B cell (primary cell): ENCODE data around the gene STMN1. TPM values are rescaled to one million over a fixed set of nuclear protein-coding genes. Genes with fewer than 3 reads are reported as not detected.

Experiments
- ATAC-seq: fragments of 200-7000 bp; cut with Tn5 transposase; one replicate; pipeline ENCODE4 v1.10.0; 2021; ENCODE audit warnings: low read depth, mild to moderate bottlenecking, moderate number of reproducible peaks, moderate library complexity
- CTCF ChIA-PET: fragments of 350-600 bp; sonication (Branson Sonifier 250); formaldehyde crosslinking; loops from one replicate; lab custom pipeline; 2021; ENCODE audit warnings: antibody characterized with exemption, inconsistent platforms; lab: Charles Lee
- POLR2A ChIA-PET: fragments of 350-600 bp; sonication (Branson Sonifier 250); formaldehyde crosslinking; loops from one replicate; lab custom pipeline; 2021; ENCODE audit warnings: antibody characterized with exemption; lab: Charles Lee
- DNase-seq: peaks from one replicate; pipeline ENCODE4 v3.0.0; 2013
- H2AFZ ChIP-seq: 2 replicates; pipeline ENCODE4 v1.6.1; 2012; ENCODE audit warnings: mild to moderate bottlenecking, low read depth, low read length; ENCODE audit not compliant: insufficient read depth, poor library complexity, severe bottlenecking
- H3K27ac ChIP-seq, 2 donors: 1 replicate in 1 of 2; 2 replicates in 1 of 2; pipeline ENCODE4 v1.5.1; 2012 to 2013; ENCODE audit warnings: low read length in 2 of 2, mild to moderate bottlenecking in 2 of 2, moderate library complexity in 1 of 2
- H3K27me3 ChIP-seq, 4 experiments: fragments of 200-600 bp in 1 of 4; sonication (generic) in 1 of 4; replicated peaks in 1 of 4; 1 replicate in 2 of 4; 2 replicates in 2 of 4; pipeline versions ENCODE4 v1.6.1 to v1.7.0; 2013 to 2016; ENCODE audit warnings: low read length in 3 of 4, mild to moderate bottlenecking in 2 of 4, mixed read lengths in 1 of 4, moderate library complexity in 1 of 4; ENCODE audit not compliant: insufficient read depth in 4 of 4, control insufficient read depth in 3 of 4; ENCODE audit errors: control extremely low read depth in 1 of 4
- H3K36me3 ChIP-seq, 2 experiments: replicated peaks in 1 of 2; 1 replicate in 1 of 2; 2 replicates in 1 of 2; pipeline versions ENCODE4 v1.6.1 to v1.7.1; 2013; ENCODE audit warnings: low read length in 1 of 2; ENCODE audit not compliant: insufficient read depth in 2 of 2, control insufficient read depth in 1 of 2; ENCODE audit errors: control extremely low read depth in 1 of 2, extremely low read depth in 1 of 2
- H3K4me1 ChIP-seq, 2 donors: fragments of 200-600 bp in 1 of 2; sonication (generic) in 1 of 2; 1 replicate in 1 of 2; 2 replicates in 1 of 2; pipeline versions ENCODE4 v1.5.1 to v1.6.1; 2013 to 2017; ENCODE audit warnings: low read length in 2 of 2; ENCODE audit not compliant: control insufficient read depth in 2 of 2, insufficient read depth in 2 of 2
- H3K4me2 ChIP-seq: replicated peaks from 2 replicates; pipeline ENCODE3; 2012; ENCODE audit warnings: mild to moderate bottlenecking, low read depth, low read length; ENCODE audit not compliant: poor library complexity, severe bottlenecking
- H3K4me3 ChIP-seq, 5 experiments: fragments of 200-600 bp in 1 of 5; sonication (generic) in 1 of 5; 1 replicate in 3 of 5; 2 replicates in 2 of 5; pipeline versions ENCODE4 v1.5.1 to v1.7.0; 2011 to 2016; ENCODE audit warnings: low read length in 4 of 5, mild to moderate bottlenecking in 4 of 5, low read depth in 2 of 5, control low read depth in 1 of 5, moderate library complexity in 1 of 5; ENCODE audit not compliant: insufficient read depth in 1 of 5; ENCODE audit errors: control extremely low read depth in 1 of 5, extremely low read depth in 1 of 5
- H3K79me2 ChIP-seq: fragments of 200-600 bp; sonication (generic); one replicate; pipeline ENCODE4 v1.6.0; 2016; ENCODE audit warnings: low read length; ENCODE audit not compliant: control insufficient read depth, insufficient read depth
- H3K9ac ChIP-seq: fragments of 200-600 bp; sonication (generic); 2 replicates; pipeline ENCODE4 v1.6.1; 2017; ENCODE audit warnings: mild to moderate bottlenecking, low read length, moderate library complexity
- H3K9me3 ChIP-seq, 3 donors: one replicate each; pipeline versions ENCODE4 v1.6.1 to v1.7.1; 2013; ENCODE audit warnings: low read length in 2 of 3; ENCODE audit not compliant: control insufficient read depth in 2 of 3, insufficient read depth in 1 of 3; ENCODE audit errors: control extremely low read depth in 1 of 3
- H4K20me1 ChIP-seq: 2 replicates; pipeline ENCODE4 v1.6.0; 2012; ENCODE audit warnings: mild to moderate bottlenecking, low read length; ENCODE audit not compliant: insufficient read depth, control insufficient read depth, poor library complexity, severe bottlenecking
- H3K27ac Mint-ChIP-seq: one replicate; pipeline ENCODE4 v1.8.0; 2021; ENCODE audit warnings: mixed read lengths
- H3K27me3 Mint-ChIP-seq: one replicate; pipeline ENCODE4 v1.8.0; 2021; ENCODE audit warnings: mixed read lengths
- H3K4me1 Mint-ChIP-seq: one replicate; pipeline ENCODE4 v1.8.0; 2021; ENCODE audit warnings: mixed read lengths
- H3K4me3 Mint-ChIP-seq: one replicate; pipeline ENCODE4 v1.8.0; 2021; ENCODE audit warnings: mixed read lengths
- H3K9me3 Mint-ChIP-seq: one replicate; pipeline ENCODE4 v1.8.0; 2022; ENCODE audit warnings: mixed read lengths; ENCODE audit not compliant: insufficient read depth
- EZH2 ChIP-seq: IDR thresholded peaks from 2 replicates; pipeline ENCODE4 v1.6.1; 2012; ENCODE audit warnings: borderline replicate concordance, low read depth, mild to moderate bottlenecking, moderate library complexity, low read length; ENCODE audit not compliant: insufficient read depth, poor library complexity, severe bottlenecking
- WGBS: methylation state at CpG from one replicate; pipeline ENCODE4 v1.1.5; 2013; ENCODE audit warnings: missing lambda C conversion rate; ENCODE audit not compliant: insufficient coverage; 5-methylcytosine and 5-hydroxymethylcytosine counted together
- intact Hi-C: fragments of 100-400 bp; cut with micrococcal nuclease; formaldehyde crosslinking; loops from one replicate; pipeline ENCODE4 v1.10.0; 2022
- polyA plus RNA-seq: library from polyadenylated mRNA; depleted of rRNA; stranded (reverse); fragments of >200 nt; gene quantifications from 2 replicates; pipeline ENCODE4 v1.2.3, GENCODE V29; 2012
- total RNA-seq, 2 donors: library from RNA; stranded (reverse); fragments of 120-200 nt in 1 of 2; gene quantifications; 1 replicate in 1 of 2; 2 replicates in 1 of 2; pipeline versions ENCODE4 v1.2.3 to v1.2.4, GENCODE V29; 2013 to 2022
- TF ChIP-seq, protein P1 (sequence below): fragments of 200-600 bp; IDR thresholded peaks from one replicate; pipeline ENCODE4 v1.8.0; 2022; ENCODE audit warnings: antibody characterized with exemption, mild to moderate bottlenecking

STMN1 gene
- total and polyA plus RNA-seq, 2 donors (not counting 1 experiment from before 2014, with no cell fraction given), result 9.9 to 48.0 TPM

DNA sequence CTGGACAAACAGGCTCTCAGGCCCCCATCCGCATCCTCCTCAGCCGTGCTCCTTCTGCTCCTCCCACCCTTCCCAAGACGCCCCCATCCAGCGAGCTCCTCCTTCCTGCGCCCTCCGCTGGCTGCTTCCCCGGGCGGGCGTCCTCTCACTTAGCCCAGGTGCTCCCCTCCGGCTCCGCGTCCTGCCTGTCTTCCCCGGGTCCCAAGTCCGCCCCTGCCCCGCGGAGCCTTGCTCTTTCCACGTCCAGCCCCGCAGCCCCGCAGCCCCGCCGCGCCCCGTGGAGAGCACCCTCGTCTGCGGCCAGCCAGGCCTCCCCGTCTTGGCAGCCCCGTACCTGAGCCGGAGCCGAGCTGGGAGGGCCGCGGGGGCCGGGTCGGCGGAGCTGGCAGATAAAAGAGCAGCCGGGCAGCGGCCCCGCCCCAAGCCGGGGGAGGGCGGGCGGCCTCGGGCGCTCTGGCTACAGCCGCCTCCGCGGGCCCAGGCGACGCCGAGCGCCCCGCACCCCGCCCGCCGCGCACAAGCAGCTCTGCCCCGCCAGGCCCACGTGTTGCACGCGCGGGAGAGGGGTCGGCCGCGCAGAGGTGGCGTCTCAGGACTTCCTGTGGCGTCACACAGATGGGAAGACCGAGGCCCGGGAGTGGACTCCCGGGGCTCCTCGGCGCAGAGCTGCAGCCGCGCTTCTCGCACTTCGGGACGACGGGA lies 30.9 kb downstream of the STMN1 start, which contains the start of gene PAQR7:
Gene PAQR7 (minus strand): TSS at position 555 of the 702 bp plus-strand sequence. CDS start 11,869 bp downstream, outside the sequence.
- Histone ChIP-seq H3K27ac (peak within 1 kb of the TSS in 1 of 2 donors; percentile 40), H2AFZ (peak within 1 kb of the TSS; percentile 95), H4K20me1 (no peaks in the 10 kb centered on the region), H3K4me2 (peak within 1 kb of the TSS; percentile 99), H3K9ac (peak within 1 kb of the TSS; percentile 76), H3K79me2 (no peaks in the 10 kb centered on the region), H3K4me1 (peaks cover 21 to 41% of the 10 kb centered on the region in 2 donors), H3K9me3 (no peaks in the 10 kb centered on the region), H3K27me3 (no peaks in the 10 kb centered on the region), H3K4me3 (peak within 1 kb of the TSS in 4 of 5 experiments; percentile 50 to 70 (median 62)), H3K36me3 (no peaks in the 10 kb centered on the region)
- ATAC-seq (peak; percentile 87), DNase-seq (peak; percentile 70)
- Mint-ChIP-seq H3K9me3 (no peaks in the 10 kb centered on the region), H3K4me1 (peaks cover 20% of the 10 kb centered on the region), H3K27me3 (no peaks in the 10 kb centered on the region), H3K27ac (peak within 1 kb of the TSS; percentile 78), H3K4me3 (peak within 1 kb of the TSS; percentile 90)
- TF ChIP-seq EZH2, result no peak
- TF ChIP-seq, protein P1, sequence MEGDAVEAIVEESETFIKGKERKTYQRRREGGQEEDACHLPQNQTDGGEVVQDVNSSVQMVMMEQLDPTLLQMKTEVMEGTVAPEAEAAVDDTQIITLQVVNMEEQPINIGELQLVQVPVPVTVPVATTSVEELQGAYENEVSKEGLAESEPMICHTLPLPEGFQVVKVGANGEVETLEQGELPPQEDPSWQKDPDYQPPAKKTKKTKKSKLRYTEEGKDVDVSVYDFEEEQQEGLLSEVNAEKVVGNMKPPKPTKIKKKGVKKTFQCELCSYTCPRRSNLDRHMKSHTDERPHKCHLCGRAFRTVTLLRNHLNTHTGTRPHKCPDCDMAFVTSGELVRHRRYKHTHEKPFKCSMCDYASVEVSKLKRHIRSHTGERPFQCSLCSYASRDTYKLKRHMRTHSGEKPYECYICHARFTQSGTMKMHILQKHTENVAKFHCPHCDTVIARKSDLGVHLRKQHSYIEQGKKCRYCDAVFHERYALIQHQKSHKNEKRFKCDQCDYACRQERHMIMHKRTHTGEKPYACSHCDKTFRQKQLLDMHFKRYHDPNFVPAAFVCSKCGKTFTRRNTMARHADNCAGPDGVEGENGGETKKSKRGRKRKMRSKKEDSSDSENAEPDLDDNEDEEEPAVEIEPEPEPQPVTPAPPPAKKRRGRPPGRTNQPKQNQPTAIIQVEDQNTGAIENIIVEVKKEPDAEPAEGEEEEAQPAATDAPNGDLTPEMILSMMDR, result no peak
- ChIA-PET POLR2A (interaction anchor here (0.5 to 1.7 kb wide), 3 partner anchors 20 to 1872 kb away, joined by 3 to 6 read pairs (median 5); partner anchors contain the start of gene MTFR1L), CTCF (interaction anchor here (1.5 to 2.3 kb wide), 4 partner anchors 21 to 122 kb away, joined by 3 to 11 read pairs (median 8); partner anchors contain the start of gene PAFAH2)
- intact Hi-C loops, result loop anchor here (1.0 kb wide), 1 partner anchor 16 kb away; the partner anchor contains the start of gene AUNIP
- under 1% methylated on average over 75 of the region's 75 CpGs for WGBS
